Prostate gland (tissue), 2 donors: Measurements from ENCODE around the gene TTC39B. TPM values are rescaled to one million over a fixed set of nuclear protein-coding genes. Genes with fewer than 3 reads are reported as not detected.

Experiments
- DNase-seq: peaks from one replicate; pipeline ENCODE4 v3.0.0-alpha.2; 2019; ENCODE audit warnings: low spot score
- H3K27ac ChIP-seq, 2 donors: fragments of 200-600 bp; sonication (generic); 2 replicates each; pipeline ENCODE4 v1.5.1; 2017 to 2019
- H3K27me3 ChIP-seq: fragments of 200-600 bp; sonication (generic); replicated peaks from 2 replicates; pipeline ENCODE4 v1.5.1; 2019; ENCODE audit not compliant: insufficient read depth
- H3K36me3 ChIP-seq, 2 donors: fragments of 200-600 bp; sonication (generic); 1 replicate in 1 of 2; 2 replicates in 1 of 2; pipeline versions ENCODE4 v1.5.1 to v1.8.1; 2017 to 2019
- H3K4me1 ChIP-seq: fragments of 200-600 bp; sonication (generic); replicated peaks from 2 replicates; pipeline ENCODE4 v1.5.1; 2019
- H3K4me3 ChIP-seq, 2 donors: fragments of 200-600 bp; sonication (generic); 2 replicates each; pipeline ENCODE4 v1.5.1; 2017 to 2019
- H3K9me3 ChIP-seq: fragments of 200-600 bp; sonication (generic); 2 replicates; pipeline ENCODE4 v1.5.1; 2017
- POLR2A ChIP-seq: fragments of 450-650 bp; IDR thresholded peaks from one replicate; pipeline ENCODE4 v1.6.1; 2016; ENCODE audit warnings: antibody characterized with exemption, mild to moderate bottlenecking
- POLR2AphosphoS5 ChIP-seq: sonication (generic); formaldehyde crosslinking; IDR thresholded peaks from one replicate; pipeline ENCODE4 v1.6.1; 2017; ENCODE audit warnings: antibody characterized with exemption
- WGBS: methylation state at CpG from one replicate; pipeline ENCODE4 v1.1.5; 2018; 5-methylcytosine and 5-hydroxymethylcytosine counted together
- intact Hi-C: fragments of 100-400 bp; cut with DNase I; formaldehyde crosslinking; loops from one replicate; pipeline ENCODE4 v1.14.2; 2022
- total RNA-seq, 2 donors: library from RNA; depleted of rRNA; stranded (reverse); fragments of >200 nt; gene quantifications; one replicate each; pipeline ENCODE4 v1.1.0, GENCODE V29; 2016
- TF ChIP-seq, protein P1 (sequence below), 4 experiments: fragments of 200-600 bp in 2 of 4; fragments of 450-650 bp in 2 of 4; sonication (generic) in 2 of 4; IDR thresholded peaks; 1 replicate in 3 of 4; 2 replicates in 1 of 4; pipeline ENCODE4 v1.5.1; 2016 to 2019; ENCODE audit warnings: antibody characterized with exemption in 4 of 4, mild to moderate bottlenecking in 2 of 4, moderate library complexity in 2 of 4

The TTC39B gene
- total RNA-seq, 2 donors from 2014 or later, result 4.2 to 4.3 TPM

DNA sequence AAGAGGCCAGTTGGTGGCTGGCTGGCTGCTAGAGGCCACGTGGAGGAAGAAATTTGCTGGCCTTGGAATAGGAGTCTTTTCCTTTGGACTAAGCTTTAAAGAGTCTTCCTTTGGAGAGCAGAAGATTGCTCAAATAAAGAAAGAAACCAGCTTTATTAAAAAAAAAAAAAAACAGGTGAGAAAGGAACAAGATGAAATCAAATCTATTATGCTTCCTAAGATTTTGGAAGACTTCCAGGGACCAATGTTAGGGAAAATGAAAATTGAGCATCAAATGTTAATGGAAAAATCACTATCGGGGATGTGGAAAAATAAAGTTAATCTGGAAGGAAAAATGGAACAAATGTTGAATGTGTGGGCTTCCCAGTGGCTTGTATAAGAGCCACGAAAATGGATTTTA, 153.1 kb downstream of the TTC39B start:
- no peak overlapping the region for H3K4me3 ChIP-seq
- WGBS, result 77% methylated on average over 3 of the region's 3 CpGs
- no peak for DNase-seq
- no peaks in the 10 kb centered on the region for H3K4me1 ChIP-seq
- no peaks in the 10 kb centered on the region for H3K27me3 ChIP-seq
- intact Hi-C loops, result no loop called here
- no peaks in the 10 kb centered on the region for H3K9me3 ChIP-seq
- H3K36me3 ChIP-seq, result no peaks in the 10 kb centered on the region
- no peak overlapping the region for H3K27ac ChIP-seq
- no peak for TF ChIP-seq POLR2A
- TF ChIP-seq, protein P1, sequence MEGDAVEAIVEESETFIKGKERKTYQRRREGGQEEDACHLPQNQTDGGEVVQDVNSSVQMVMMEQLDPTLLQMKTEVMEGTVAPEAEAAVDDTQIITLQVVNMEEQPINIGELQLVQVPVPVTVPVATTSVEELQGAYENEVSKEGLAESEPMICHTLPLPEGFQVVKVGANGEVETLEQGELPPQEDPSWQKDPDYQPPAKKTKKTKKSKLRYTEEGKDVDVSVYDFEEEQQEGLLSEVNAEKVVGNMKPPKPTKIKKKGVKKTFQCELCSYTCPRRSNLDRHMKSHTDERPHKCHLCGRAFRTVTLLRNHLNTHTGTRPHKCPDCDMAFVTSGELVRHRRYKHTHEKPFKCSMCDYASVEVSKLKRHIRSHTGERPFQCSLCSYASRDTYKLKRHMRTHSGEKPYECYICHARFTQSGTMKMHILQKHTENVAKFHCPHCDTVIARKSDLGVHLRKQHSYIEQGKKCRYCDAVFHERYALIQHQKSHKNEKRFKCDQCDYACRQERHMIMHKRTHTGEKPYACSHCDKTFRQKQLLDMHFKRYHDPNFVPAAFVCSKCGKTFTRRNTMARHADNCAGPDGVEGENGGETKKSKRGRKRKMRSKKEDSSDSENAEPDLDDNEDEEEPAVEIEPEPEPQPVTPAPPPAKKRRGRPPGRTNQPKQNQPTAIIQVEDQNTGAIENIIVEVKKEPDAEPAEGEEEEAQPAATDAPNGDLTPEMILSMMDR (IDR thresholded peaks at IDR 0.05), result no peak
- no peak for TF ChIP-seq POLR2AphosphoS5

DNA sequence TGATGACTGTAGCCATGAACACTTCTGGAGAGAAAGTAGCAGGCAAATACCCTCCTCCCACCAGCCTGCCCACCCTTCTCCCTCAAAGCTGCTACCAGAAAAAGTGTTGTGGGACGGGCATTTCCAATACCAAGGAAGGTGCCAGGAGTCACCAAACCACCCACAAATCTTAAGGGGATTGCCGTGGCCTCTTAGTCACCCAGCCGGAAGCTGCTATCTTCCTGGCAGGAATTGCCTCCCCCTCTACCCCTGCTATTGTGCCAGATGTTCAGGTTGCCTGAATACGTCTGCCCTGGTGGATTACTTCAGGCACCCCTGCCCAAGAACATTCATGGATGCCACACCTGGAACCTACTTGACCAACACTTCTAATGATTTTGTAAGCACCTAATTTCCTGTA, 156.1 kb downstream of the TTC39B start:
- Histone ChIP-seq H3K27me3 (no peaks in the 10 kb centered on the region), H3K4me3 (no peak overlapping the region), H3K27ac (no peak overlapping the region), H3K36me3 (no peaks in the 10 kb centered on the region), H3K4me1 (no peaks in the 10 kb centered on the region), H3K9me3 (no peaks in the 10 kb centered on the region)
- intact Hi-C loops, result no loop called here
- 81% methylated on average over 4 of the region's 4 CpGs for WGBS
- no peak for DNase-seq
- TF ChIP-seq, protein P1 (IDR thresholded peaks at IDR 0.05), result no peak
- TF ChIP-seq POLR2A (no peak), POLR2AphosphoS5 (no peak)

DNA sequence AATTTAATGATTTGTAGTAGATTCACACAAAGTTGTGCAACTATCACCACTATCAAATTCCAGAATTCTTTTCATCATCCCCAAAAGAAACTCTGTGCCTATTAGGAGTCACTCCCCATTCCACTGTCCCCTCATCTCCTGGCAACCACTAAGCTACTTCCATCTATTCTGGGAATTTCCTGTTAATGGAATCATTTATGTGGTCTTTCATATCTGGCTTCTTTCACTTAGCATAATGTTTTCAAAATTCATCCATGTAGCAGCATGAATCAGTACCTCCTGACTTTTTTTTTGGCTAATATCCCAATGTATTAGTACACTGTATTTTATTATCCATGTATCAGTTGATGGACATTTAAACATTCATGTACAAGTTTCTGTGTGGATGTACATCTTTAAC, 157.6 kb downstream of the TTC39B start:
- no peaks in the 10 kb centered on the region for H3K27me3 ChIP-seq

DNA sequence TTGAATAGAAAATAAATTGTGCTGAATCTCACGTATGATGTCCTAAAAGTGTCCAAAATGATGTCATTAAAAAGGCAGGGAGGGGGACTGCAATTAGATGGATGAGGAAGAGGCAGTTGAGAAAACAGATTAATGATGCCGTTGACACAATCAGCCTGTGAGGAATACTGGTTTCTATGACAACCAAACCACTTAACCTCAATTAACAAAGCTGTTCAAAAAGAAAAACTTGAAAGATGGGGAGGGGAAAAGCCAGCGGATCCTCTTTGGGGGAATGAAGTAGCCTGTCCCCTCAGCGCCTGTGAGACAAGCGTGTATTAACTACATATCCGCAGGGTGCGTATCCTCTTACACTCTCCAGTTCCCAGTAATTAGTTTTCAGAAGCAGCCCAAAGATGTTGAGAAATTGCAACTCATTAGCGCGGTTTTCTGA, 160.7 kb downstream of the TTC39B start:
- TF ChIP-seq POLR2AphosphoS5, result no peak
- intact Hi-C loops, result no loop called here
- H3K27ac ChIP-seq, result no peak overlapping the region
- 88% methylated on average over 9 of the region's 9 CpGs for WGBS
- H3K4me3 ChIP-seq, result no peak overlapping the region
- no peaks in the 10 kb centered on the region for H3K36me3 ChIP-seq
- no peaks in the 10 kb centered on the region for H3K9me3 ChIP-seq
- H3K27me3 ChIP-seq, result no peaks in the 10 kb centered on the region
- no peak for DNase-seq
- no peaks in the 10 kb centered on the region for H3K4me1 ChIP-seq

More for the DNA sequence above, 157.6 kb downstream of the TTC39B start:
- Histone ChIP-seq H3K4me3 (no peak overlapping the region), H3K9me3 (no peaks in the 10 kb centered on the region), H3K4me1 (no peaks in the 10 kb centered on the region), H3K27ac (no peak overlapping the region), H3K36me3 (no peaks in the 10 kb centered on the region)
- TF ChIP-seq, protein P1 (IDR thresholded peaks at IDR 0.05), result no peak
- TF ChIP-seq POLR2A (no peak), POLR2AphosphoS5 (no peak)
- intact Hi-C loops, result no loop called here
- DNase-seq, result no peak

DNA sequence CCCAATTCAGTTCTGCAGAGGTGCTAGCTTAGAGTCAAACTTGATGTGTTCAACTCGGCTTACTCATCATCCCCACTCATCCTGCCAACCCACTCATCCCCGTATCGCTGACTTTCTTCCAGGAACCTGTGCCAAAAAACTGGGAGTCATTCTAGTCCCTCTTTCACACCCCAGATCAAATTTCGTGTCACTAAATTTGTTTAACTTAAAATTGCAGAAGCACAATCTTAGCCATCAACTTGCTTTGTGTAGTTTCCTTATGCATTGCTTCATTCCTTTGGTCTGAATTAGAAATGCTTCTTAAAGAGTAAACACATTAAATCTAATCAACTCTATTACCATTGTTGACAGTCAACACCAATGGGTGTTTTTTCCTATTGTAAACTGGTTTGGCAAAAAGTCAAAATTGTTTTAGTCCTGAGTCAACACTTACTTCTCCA, 162.4 kb downstream of the TTC39B start:
- Histone ChIP-seq H3K27ac (no peak overlapping the region), H3K9me3 (no peaks in the 10 kb centered on the region), H3K4me3 (no peak overlapping the region), H3K4me1 (no peaks in the 10 kb centered on the region), H3K27me3 (no peaks in the 10 kb centered on the region), H3K36me3 (no peaks in the 10 kb centered on the region)
- intact Hi-C loops, result no loop called here
- TF ChIP-seq, protein P1 (IDR thresholded peaks at IDR 0.05), result no peak
- TF ChIP-seq POLR2AphosphoS5 (no peak), POLR2A (no peak)
- 24% methylated on average over 4 of the region's 4 CpGs for WGBS
- DNase-seq, result no peak
